CD1c-positive myeloid dendritic cell (primary cell): ENCODE results near the gene GSTA5.
"Not testable (repeated sequence)": the region's sequence is repeated elsewhere in the genome, so short reads cannot be mapped to it uniquely, and the experiment has no call there.

Source experiments
- DNase-seq: peaks from one replicate; pipeline ENCODE4 v3.0.0-alpha.2; 2016; ENCODE audit errors: extremely low spot score

GSTA5 gene

GRCh38 chr6:52840763-52841585 lies at the start of gene GSTA5:
TSS of gene GSTA5 (minus strand) at chr6:52840813.
- no peak for DNase-seq

GRCh38 chr6:52890018-52890417 lies 49.4 kb upstream of the GSTA5 start:
- DNase-seq = no peak

- no peak for DNase-seq
These were observed 47.4 kb upstream of the GSTA5 start for GRCh38 chr6:52887910-52888524.

GRCh38 chr6:52881996-52882841 lies 41.6 kb upstream of the GSTA5 start:
- peak; percentile 68 for DNase-seq

- no peak for DNase-seq
These were observed 41.0 kb upstream of the GSTA5 start for GRCh38 chr6:52881662-52881995.

GRCh38 chr6:52877786-52878185 lies 37.2 kb upstream of the GSTA5 start:
- no peak for DNase-seq

- DNase-seq = no peak
These were observed 36.6 kb upstream of the GSTA5 start for GRCh38 chr6:52877168-52877567.

- DNase-seq = no peak
These were observed 35.6 kb upstream of the GSTA5 start for GRCh38 chr6:52876056-52876787.

- no peak for DNase-seq
These were observed 31.4 kb upstream of the GSTA5 start for GRCh38 chr6:52872031-52872430.

GRCh38 chr6:52871621-52872020 lies 31.0 kb upstream of the GSTA5 start:
- no peak for DNase-seq

GRCh38 chr6:52870335-52871091 lies 29.9 kb upstream of the GSTA5 start:
- not testable (repeated sequence) for DNase-seq

- not testable (repeated sequence) for DNase-seq
These were observed 28.3 kb upstream of the GSTA5 start for GRCh38 chr6:52868899-52869298.

- DNase-seq = no peak
These were observed 27.6 kb upstream of the GSTA5 start for GRCh38 chr6:52868240-52868639.

GRCh38 chr6:52861151-52861550 lies 20.5 kb upstream of the GSTA5 start:
- DNase-seq = not testable (repeated sequence)

GRCh38 chr6:52858416-52858815 lies 17.8 kb upstream of the GSTA5 start:
- no peak for DNase-seq

- not testable (repeated sequence) for DNase-seq
These were observed 15.5 kb upstream of the GSTA5 start for GRCh38 chr6:52856137-52856536.

- no peak for DNase-seq
These were observed 8.5 kb upstream of the GSTA5 start for GRCh38 chr6:52849137-52849536.

GRCh38 chr6:52846002-52846401 lies 5.4 kb upstream of the GSTA5 start:
- DNase-seq = no peak

- DNase-seq = no peak
These were observed 3.0 kb upstream of the GSTA5 start for GRCh38 chr6:52843605-52844004.

GRCh38 chr6:52839124-52840055 lies 1.2 kb downstream of the GSTA5 start:
- peak; percentile 55 for DNase-seq
